ENCODE data around the gene NRIP3. TPM values are rescaled to one million over a fixed set of nuclear protein-coding genes. Genes with fewer than 3 reads are reported as not detected.
"Not testable (repeated sequence)": the region's sequence is repeated elsewhere in the genome, so short reads cannot be mapped to it uniquely, and the experiment has no call there.

Gene NRIP3
- total RNA-seq, 4 donors from 2014 or later = 0.42 to 1.8 (median 1.3) TPM; not detected in 1

DNA sequence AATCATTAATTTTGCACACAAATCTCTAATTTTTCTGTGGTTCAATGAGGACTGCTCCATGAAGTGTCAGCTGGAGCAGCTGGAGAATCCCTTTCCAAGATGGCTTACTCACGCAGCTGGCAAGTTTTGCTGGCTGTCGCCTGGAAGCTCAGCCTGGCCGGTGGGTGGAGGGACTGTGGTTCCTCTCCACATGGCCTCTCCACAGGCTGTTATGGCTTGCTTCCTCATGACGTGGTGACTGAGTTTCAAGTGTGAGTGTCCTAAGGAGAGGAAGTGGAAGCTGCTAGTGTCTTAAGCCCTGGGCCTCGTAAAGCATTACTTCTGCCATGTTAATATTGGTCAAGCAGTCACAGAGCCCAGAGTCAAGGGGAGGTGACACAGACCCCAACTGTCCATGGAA, 14.0 kb upstream of the NRIP3 start:
- 59 to 69% methylated on average over 5 of the region's 5 CpGs for WGBS, 2 donors
- Histone ChIP-seq H3K4me3 (no peak overlapping the region), H3K4me1 (peaks cover 0 to 32% (median 0%) of the 10 kb centered on the region in 4 donors), H3K27ac (no peak overlapping the region), H3K27me3 (no peaks in the 10 kb centered on the region), H3K36me3 (no peaks in the 10 kb centered on the region), H3K9me3 (no peaks in the 10 kb centered on the region)
- peak in 1 of 2 donors; percentile 36 for DNase-seq (ENCODE audit: low spot score in 2 of 2)
- TF ChIP-seq EP300 (IDR thresholded peaks at IDR 0.05) (no peak), POLR2A (IDR thresholded peaks at IDR 0.05) (no peak)

DNA sequence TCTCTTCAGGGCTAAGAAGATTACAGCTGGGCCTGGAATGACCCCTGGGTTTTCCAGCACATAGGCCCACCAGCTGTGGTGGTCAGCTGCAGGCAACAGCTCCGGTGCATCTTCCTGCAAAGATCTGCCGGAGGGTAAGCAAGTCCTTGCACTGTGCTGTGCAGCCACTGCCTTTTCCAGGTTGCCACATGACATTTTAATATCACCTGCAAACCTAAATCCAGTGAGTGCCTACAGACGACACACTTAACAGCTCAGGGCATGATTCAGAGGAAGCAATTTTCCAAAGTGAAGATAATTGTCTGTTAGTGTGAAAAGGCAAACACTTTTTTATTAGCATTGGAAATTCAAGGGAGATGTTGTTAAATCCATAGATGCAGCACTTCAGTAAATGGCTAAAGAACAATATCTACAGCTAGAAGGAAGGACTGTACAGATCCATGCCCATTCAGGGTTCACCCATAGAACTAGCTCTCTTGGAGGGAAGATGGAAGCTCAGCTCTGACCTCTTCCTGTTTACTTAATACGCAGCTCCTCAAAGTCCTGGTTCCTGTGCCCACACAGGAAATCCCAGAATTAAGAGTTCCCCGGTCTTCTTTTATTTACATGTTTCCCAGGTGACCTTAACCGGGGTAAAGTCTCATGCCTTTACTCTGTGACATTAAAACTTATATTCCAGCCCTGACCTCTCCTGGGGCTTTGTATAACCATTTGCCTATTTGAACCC, 13.3 kb upstream of the NRIP3 start:
- Histone ChIP-seq H3K27me3 (no peaks in the 10 kb centered on the region), H3K4me3 (no peak overlapping the region), H3K4me1 (peaks cover 0 to 31% (median 0%) of the 10 kb centered on the region in 4 donors), H3K27ac (no peak overlapping the region), H3K9me3 (no peaks in the 10 kb centered on the region), H3K36me3 (no peaks in the 10 kb centered on the region)
- WGBS, 2 donors = 87% methylated on average over 6 of the region's 6 CpGs
- no peak for TF ChIP-seq EP300 (IDR thresholded peaks at IDR 0.05)
- TF ChIP-seq CTCF (IDR thresholded peaks at IDR 0.05) = no peak
- no peak for TF ChIP-seq POLR2A (IDR thresholded peaks at IDR 0.05)
- no peak for DNase-seq (ENCODE audit: low spot score in 2 of 2)

DNA sequence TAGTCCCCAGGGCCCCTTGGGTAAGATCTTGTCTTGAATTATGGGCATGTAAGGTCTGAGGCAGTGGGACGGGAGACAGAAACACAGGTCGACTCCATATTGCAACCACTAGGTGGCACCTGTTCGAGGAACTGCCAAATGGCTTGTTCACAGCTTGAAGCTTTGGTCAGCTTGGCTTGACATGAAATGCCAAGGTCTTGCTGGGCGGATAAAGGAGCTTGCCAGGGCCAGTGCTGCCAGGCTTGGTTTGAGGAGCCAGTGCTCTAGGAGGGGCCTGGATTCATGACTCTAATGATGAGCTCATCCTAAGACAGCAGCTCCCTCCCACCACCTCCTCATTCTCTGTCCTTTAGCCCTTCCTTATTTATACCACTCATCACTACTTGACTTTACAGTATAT, 11.9 kb upstream of the NRIP3 start:
- Histone ChIP-seq H3K27ac (no peak overlapping the region), H3K4me1 (peaks cover 0 to 19% (median 0%) of the 10 kb centered on the region in 4 donors), H3K4me3 (no peak overlapping the region), H3K36me3 (no peaks in the 10 kb centered on the region), H3K27me3 (no peaks in the 10 kb centered on the region), H3K9me3 (no peaks in the 10 kb centered on the region)
- TF ChIP-seq CTCF (IDR thresholded peaks at IDR 0.05) = peak; percentile 57 to 81 (median 71)
- no peak for TF ChIP-seq POLR2A (IDR thresholded peaks at IDR 0.05)
- 14 to 17% methylated on average over 4 of the region's 4 CpGs for WGBS, 2 donors
- peak in 1 of 2 donors; percentile 61 for DNase-seq (ENCODE audit: low spot score in 2 of 2)

- WGBS, 2 donors = 92 to 95% methylated on average over 3 of the region's 3 CpGs
- Histone ChIP-seq H3K27ac (no peak overlapping the region), H3K36me3 (no peaks in the 10 kb centered on the region), H3K4me1 (peaks cover 0 to 16% (median 0%) of the 10 kb centered on the region in 4 donors), H3K9me3 (peaks cover 0 to 5% (median 0%) of the 10 kb centered on the region in 4 donors), H3K27me3 (no peaks in the 10 kb centered on the region), H3K4me3 (no peak overlapping the region)
- DNase-seq (ENCODE audit: low spot score in 2 of 2) = no peak
- no peak for TF ChIP-seq CTCF (IDR thresholded peaks at IDR 0.05)
Measured at GRCh38 chr11:9014826-9015225, 11.0 kb upstream of the NRIP3 start.

- DNase-seq (ENCODE audit: low spot score in 2 of 2) = no peak
- no peak overlapping the region for H3K4me3 ChIP-seq
- 89 to 93% methylated on average over 4 of the region's 4 CpGs for WGBS, 2 donors
Measured at GRCh38 chr11:9013373-9013772, 9.6 kb upstream of the NRIP3 start.

DNA sequence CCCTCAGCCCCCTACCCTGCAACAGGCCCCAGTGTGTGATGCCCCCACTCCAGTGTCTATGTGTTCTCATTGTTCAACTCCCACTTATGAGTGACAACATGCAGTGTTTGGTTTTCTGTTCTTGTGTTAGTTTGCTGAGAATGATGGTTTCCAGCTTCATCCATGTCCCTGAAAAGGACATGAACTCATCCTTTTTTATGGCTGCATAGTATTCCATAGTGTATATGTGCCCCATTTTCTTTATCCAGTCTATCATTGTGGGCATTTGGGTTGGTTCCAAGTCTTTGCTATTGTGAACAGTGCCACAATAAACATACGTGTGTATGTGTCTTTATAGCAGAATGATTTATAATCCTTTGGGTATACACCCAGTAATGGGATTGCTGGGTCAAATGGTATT, 5.7 kb upstream of the NRIP3 start:
- not testable (repeated sequence) for H3K27ac ChIP-seq; H3K36me3 ChIP-seq; H3K27me3 ChIP-seq; DNase-seq (ENCODE audit: low spot score in 2 of 2); H3K4me1 ChIP-seq; H3K9me3 ChIP-seq; H3K4me3 ChIP-seq
- 53 to 82% methylated on average over 1 of the region's 1 CpG for WGBS, 2 donors

More at GRCh38 chr11:9013373-9013772, 9.6 kb upstream of the NRIP3 start:
- Histone ChIP-seq H3K27ac (no peak overlapping the region), H3K9me3 (peaks cover 0 to 8% (median 0%) of the 10 kb centered on the region in 4 donors), H3K27me3 (no peaks in the 10 kb centered on the region), H3K36me3 (no peaks in the 10 kb centered on the region), H3K4me1 (peaks cover 0 to 16% (median 0%) of the 10 kb centered on the region in 4 donors)
- TF ChIP-seq POLR2A (IDR thresholded peaks at IDR 0.05) (no peak), CTCF (IDR thresholded peaks at IDR 0.05) (no peak), EP300 (IDR thresholded peaks at IDR 0.05) (no peak)
